Smooth muscle cell (in vitro differentiated cells): Measurements from ENCODE around the gene NRM. TPM values are rescaled to one million over a fixed set of nuclear protein-coding genes. Genes with fewer than 3 reads are reported as not detected.
"Not testable (repeated sequence)": the region's sequence is repeated elsewhere in the genome, so short reads cannot be mapped to it uniquely, and the experiment has no call there.

Experiments
- DNase-seq: peaks from one replicate; lab custom pipeline; 2025; ENCODE audit not compliant: unreplicated experiment; lab: John Stamatoyannopoulos, UW
- H2AFZ ChIP-seq: fragments of 200-600 bp; sonication (generic); 2 replicates; pipeline ENCODE4 v1.6.0; 2016; ENCODE audit warnings: antibody characterized with exemption, low read depth, mild to moderate bottlenecking
- H3F3A ChIP-seq: fragments of 200-600 bp; sonication (generic); 2 replicates; pipeline ENCODE4 v1.6.0; 2017; ENCODE audit warnings: antibody characterized with exemption, low read depth
- H3K27ac ChIP-seq: fragments of 200-600 bp; sonication (generic); 2 replicates; pipeline ENCODE4 v1.5.1; 2016; ENCODE audit warnings: low read depth, mild to moderate bottlenecking
- H3K27me3 ChIP-seq: fragments of 200-600 bp; sonication (generic); 2 replicates; pipeline ENCODE4 v1.6.1; 2016; ENCODE audit warnings: low read depth, mild to moderate bottlenecking
- H3K36me3 ChIP-seq: fragments of 200-600 bp; sonication (generic); 2 replicates; pipeline ENCODE4 v1.5.1; 2016; ENCODE audit warnings: low read depth
- H3K4me1 ChIP-seq: fragments of 200-600 bp; sonication (generic); 2 replicates; pipeline ENCODE4 v1.5.1; 2016; ENCODE audit warnings: low read depth
- H3K4me2 ChIP-seq: fragments of 200-600 bp; sonication (generic); 2 replicates; pipeline ENCODE4 v1.6.0; 2016; ENCODE audit warnings: mild to moderate bottlenecking
- H3K4me3 ChIP-seq: fragments of 200-600 bp; sonication (generic); 2 replicates; pipeline ENCODE4 v1.5.1; 2016; ENCODE audit warnings: mild to moderate bottlenecking
- H3K79me2 ChIP-seq: fragments of 200-600 bp; sonication (generic); 2 replicates; pipeline ENCODE4 v1.6.0; 2016; ENCODE audit warnings: low read depth, mild to moderate bottlenecking
- H3K9ac ChIP-seq: fragments of 200-600 bp; sonication (generic); 2 replicates; pipeline ENCODE4 v1.6.0; 2016; ENCODE audit warnings: low read depth
- H3K9me3 ChIP-seq: fragments of 200-600 bp; sonication (generic); replicated peaks from 2 replicates; pipeline ENCODE4 v1.5.1; 2016; ENCODE audit warnings: low read depth
- H4K20me1 ChIP-seq: fragments of 200-600 bp; sonication (generic); 2 replicates; pipeline ENCODE4 v1.6.0; 2016; ENCODE audit warnings: low read depth
- WGBS: methylation state at CpG from one replicate; pipeline ENCODE4 v1.1.7; 2016; ENCODE audit warnings: low lambda C conversion rate; 5-methylcytosine and 5-hydroxymethylcytosine counted together
- polyA plus RNA-seq: library from polyadenylated mRNA; unstranded; fragments of >200 nt; fragmentation: Nextera tagmentation; extraction: Ambion mirVana; gene quantifications from 2 replicates; pipeline ENCODE4 v1.2.1, GENCODE V29; 2016
- total RNA-seq: library from RNA; depleted of rRNA; stranded (reverse); fragments of >200 nt; gene quantifications from 2 replicates; pipeline ENCODE4 v1.2.3, GENCODE V29; 2014
- TF ChIP-seq, protein P1 (sequence below): fragments of 200-600 bp; sonication (generic); IDR thresholded peaks from 2 replicates; pipeline ENCODE4 v1.5.1; 2017; ENCODE audit warnings: borderline replicate concordance, mild to moderate bottlenecking, antibody characterized with exemption; ENCODE audit not compliant: insufficient read depth, poor library complexity, severe bottlenecking

Gene NRM
- total and polyA plus RNA-seq, 2 experiments from 2014 or later: 25.8 to 28.5 TPM

DNA sequence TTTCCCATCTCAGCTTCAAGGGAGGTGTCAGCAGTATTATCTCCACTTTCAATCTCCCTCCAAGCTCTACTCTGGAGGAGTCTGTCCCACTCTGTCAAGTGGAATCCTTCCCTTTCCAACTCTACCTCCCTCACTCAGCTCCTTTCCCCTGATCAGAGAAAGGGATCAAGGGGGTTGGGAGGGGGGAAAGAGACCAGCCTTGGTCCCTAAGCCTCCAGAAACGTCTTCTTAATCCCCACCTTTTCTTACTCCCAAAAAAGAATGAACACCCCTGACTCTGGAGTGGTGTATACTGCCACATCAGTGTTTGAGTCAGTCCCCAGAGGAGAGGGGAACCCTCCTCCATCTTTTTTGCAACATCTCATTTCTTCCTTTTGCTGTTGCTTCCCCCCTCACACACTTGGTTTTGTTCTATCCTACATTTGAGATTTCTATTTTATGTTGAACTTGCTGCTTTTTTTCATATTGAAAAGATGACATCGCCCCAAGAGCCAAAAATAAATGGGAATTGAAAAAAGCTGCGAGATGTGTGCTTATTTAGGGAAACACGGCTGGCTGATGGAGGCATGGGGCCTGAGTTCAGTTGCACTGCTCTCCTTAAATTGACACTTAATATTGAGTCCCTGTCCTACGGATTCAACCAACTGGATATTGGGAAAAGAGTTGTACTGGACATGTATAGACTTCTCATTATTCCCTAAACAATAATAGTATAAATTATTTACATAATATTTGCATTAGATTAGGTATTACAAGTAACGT lies 34.3 kb upstream of the NRM start:
- no peak for DNase-seq
- H3K36me3 ChIP-seq: no peaks in the 10 kb centered on the region
- peak overlapping the region; percentile 65 for H3K4me2 ChIP-seq
- H3F3A ChIP-seq: peaks cover 71% of the 10 kb centered on the region
- H3K79me2 ChIP-seq: peaks cover 45% of the 10 kb centered on the region
- no peak overlapping the region for H3K4me3 ChIP-seq
- peak overlapping the region; percentile 41 for H3K27ac ChIP-seq
- peaks cover 18% of the 10 kb centered on the region for H3K4me1 ChIP-seq
- no peak overlapping the region for H2AFZ ChIP-seq
- no peaks in the 10 kb centered on the region for H3K27me3 ChIP-seq
- no peak overlapping the region for H3K9ac ChIP-seq
- H4K20me1 ChIP-seq: peaks cover 62% of the 10 kb centered on the region
- WGBS: 78% methylated on average over 6 of the region's 6 CpGs
- TF ChIP-seq, protein P1, sequence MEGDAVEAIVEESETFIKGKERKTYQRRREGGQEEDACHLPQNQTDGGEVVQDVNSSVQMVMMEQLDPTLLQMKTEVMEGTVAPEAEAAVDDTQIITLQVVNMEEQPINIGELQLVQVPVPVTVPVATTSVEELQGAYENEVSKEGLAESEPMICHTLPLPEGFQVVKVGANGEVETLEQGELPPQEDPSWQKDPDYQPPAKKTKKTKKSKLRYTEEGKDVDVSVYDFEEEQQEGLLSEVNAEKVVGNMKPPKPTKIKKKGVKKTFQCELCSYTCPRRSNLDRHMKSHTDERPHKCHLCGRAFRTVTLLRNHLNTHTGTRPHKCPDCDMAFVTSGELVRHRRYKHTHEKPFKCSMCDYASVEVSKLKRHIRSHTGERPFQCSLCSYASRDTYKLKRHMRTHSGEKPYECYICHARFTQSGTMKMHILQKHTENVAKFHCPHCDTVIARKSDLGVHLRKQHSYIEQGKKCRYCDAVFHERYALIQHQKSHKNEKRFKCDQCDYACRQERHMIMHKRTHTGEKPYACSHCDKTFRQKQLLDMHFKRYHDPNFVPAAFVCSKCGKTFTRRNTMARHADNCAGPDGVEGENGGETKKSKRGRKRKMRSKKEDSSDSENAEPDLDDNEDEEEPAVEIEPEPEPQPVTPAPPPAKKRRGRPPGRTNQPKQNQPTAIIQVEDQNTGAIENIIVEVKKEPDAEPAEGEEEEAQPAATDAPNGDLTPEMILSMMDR: no peak
- no peaks in the 10 kb centered on the region for H3K9me3 ChIP-seq

DNA sequence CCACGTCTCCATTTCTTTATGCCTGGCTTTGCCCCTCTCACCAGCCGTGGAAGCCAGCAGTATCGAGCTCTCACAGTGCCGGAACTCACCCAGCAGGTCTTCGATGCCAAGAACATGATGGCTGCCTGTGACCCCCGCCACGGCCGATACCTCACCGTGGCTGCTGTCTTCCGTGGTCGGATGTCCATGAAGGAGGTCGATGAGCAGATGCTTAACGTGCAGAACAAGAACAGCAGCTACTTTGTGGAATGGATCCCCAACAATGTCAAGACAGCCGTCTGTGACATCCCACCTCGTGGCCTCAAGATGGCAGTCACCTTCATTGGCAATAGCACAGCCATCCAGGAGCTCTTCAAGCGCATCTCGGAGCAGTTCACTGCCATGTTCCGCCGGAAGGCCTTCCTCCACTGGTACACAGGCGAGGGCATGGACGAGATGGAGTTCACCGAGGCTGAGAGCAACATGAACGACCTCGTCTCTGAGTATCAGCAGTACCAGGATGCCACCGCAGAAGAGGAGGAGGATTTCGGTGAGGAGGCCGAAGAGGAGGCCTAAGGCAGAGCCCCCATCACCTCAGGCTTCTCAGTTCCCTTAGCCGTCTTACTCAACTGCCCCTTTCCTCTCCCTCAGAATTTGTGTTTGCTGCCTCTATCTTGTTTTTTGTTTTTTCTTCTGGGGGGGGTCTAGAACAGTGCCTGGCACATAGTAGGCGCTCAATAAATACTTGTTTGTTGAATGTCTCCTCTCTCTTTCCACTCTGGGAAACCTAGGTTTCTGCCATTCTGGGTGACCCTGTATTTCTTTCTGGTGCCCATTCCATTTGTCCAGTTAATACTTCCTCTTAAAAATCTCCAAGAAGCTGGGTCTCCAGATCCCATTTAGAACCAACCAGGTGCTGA lies 33.3 kb upstream of the NRM start:
- not testable (repeated sequence) for H3K9me3 ChIP-seq

DNA sequence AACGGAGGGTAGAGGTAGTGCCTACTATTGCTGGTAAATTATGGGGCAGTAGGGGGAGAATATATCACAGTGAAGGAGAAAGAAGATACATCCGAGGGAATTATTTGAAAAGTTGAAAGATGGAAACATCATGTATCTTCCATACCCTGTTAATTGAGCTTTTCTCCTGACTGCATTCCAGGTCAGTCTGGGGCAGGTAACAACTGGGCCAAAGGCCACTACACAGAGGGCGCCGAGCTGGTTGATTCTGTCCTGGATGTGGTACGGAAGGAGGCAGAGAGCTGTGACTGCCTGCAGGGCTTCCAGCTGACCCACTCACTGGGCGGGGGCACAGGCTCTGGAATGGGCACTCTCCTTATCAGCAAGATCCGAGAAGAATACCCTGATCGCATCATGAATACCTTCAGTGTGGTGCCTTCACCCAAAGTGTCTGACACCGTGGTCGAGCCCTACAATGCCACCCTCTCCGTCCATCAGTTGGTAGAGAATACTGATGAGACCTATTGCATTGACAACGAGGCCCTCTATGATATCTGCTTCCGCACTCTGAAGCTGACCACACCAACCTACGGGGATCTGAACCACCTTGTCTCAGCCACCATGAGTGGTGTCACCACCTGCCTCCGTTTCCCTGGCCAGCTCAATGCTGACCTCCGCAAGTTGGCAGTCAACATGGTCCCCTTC lies 32.5 kb upstream of the NRM start:
- Histone ChIP-seq H4K20me1 (peaks cover 59% of the 10 kb centered on the region), H3F3A (peaks cover 63% of the 10 kb centered on the region), H3K4me3 (peak overlapping the region; percentile 83), H3K79me2 (peaks cover 54% of the 10 kb centered on the region), H3K4me1 (peaks cover 27% of the 10 kb centered on the region), H3K4me2 (peak overlapping the region; percentile 84), H3K27ac (peak overlapping the region; percentile 41)
- not testable (repeated sequence) for H3K9ac ChIP-seq, DNase-seq, H3K36me3 ChIP-seq, H2AFZ ChIP-seq, H3K9me3 ChIP-seq, H3K27me3 ChIP-seq
- WGBS: 86% methylated on average over 16 of the region's 16 CpGs

More for the DNA sequence above, 33.3 kb upstream of the NRM start:
- not testable (repeated sequence) for H3K9ac ChIP-seq, DNase-seq, H3K27me3 ChIP-seq, H3K4me3 ChIP-seq, H2AFZ ChIP-seq, H3K36me3 ChIP-seq
- TF ChIP-seq, protein P1: peak; percentile 9
- peaks cover 61% of the 10 kb centered on the region for H3F3A ChIP-seq
- 89% methylated on average over 29 of the region's 29 CpGs for WGBS
- H4K20me1 ChIP-seq: peaks cover 59% of the 10 kb centered on the region
- H3K27ac ChIP-seq: peak overlapping the region; percentile 41
- peaks cover 46% of the 10 kb centered on the region for H3K79me2 ChIP-seq
- peaks cover 23% of the 10 kb centered on the region for H3K4me1 ChIP-seq
- H3K4me2 ChIP-seq: peak overlapping the region; percentile 65
